BJ (cell line): ENCODE results near the gene SYT6. TPM values are rescaled to one million over a fixed set of nuclear protein-coding genes. Genes with fewer than 3 reads are reported as not detected.

Experiments
- CTCF ChIA-PET: fragments of 350-600 bp; formaldehyde crosslinking; extraction: SDS; loops from one replicate; lab custom pipeline; 2021; ENCODE audit warnings: antibody characterized with exemption, inconsistent platforms; lab: Yijun Ruan, JAX
- POLR2A ChIA-PET: fragments of 300-600 bp; sonication (Branson Sonifier 250); formaldehyde crosslinking; extraction: SDS; loops from one replicate; lab custom pipeline; 2021; ENCODE audit warnings: antibody characterized with exemption; lab: Charles Lee
- DNase-seq: peaks from one replicate; pipeline ENCODE4 v3.0.0-alpha.2; 2011; ENCODE audit warnings: low read depth
- H3K27me3 ChIP-seq: 2 replicates; pipeline ENCODE4 v1.6.0; 2011; ENCODE audit warnings: low read length; ENCODE audit not compliant: control insufficient read depth, insufficient read depth
- H3K36me3 ChIP-seq: 2 replicates; pipeline ENCODE4 v1.5.1; 2011; ENCODE audit warnings: low read length; ENCODE audit not compliant: control insufficient read depth, insufficient read depth
- H3K4me3 ChIP-seq: 2 replicates; pipeline ENCODE4 v1.5.1; 2011; ENCODE audit warnings: low read depth, mild to moderate bottlenecking, control low read depth, low read length
- CTCF ChIP-seq: IDR thresholded peaks from 2 replicates; pipeline ENCODE4 v1.5.1; 2011; ENCODE audit warnings: low read depth, mild to moderate bottlenecking, control low read depth, inconsistent platforms, low read length, moderate library complexity; ENCODE audit not compliant: insufficient read depth
- polyA plus RNA-seq: library from polyadenylated mRNA; depleted of rRNA; stranded (reverse); fragments of >200 nt; gene quantifications from 2 replicates; pipeline ENCODE4 v1.2.3, GENCODE V29; 2011

Gene SYT6
- polyA plus RNA-seq, 1 experiment = not detected

- no peak for TF ChIP-seq CTCF
- ChIA-PET CTCF (no interaction called here), POLR2A (no interaction called here)
- Histone ChIP-seq H3K4me3 (no peak overlapping the region), H3K27me3 (peaks cover 1% of the 10 kb centered on the region), H3K36me3 (no peaks in the 10 kb centered on the region)
- DNase-seq = no peak
These were observed 39.2 kb downstream of the SYT6 start for GRCh38 chr1:114114185-114115094.

GRCh38 chr1:114113411-114114184 lies 40.1 kb downstream of the SYT6 start:
- ChIA-PET POLR2A (no interaction called here), CTCF (no interaction called here)
- peaks cover 1% of the 10 kb centered on the region for H3K27me3 ChIP-seq
- H3K4me3 ChIP-seq = no peak overlapping the region
- DNase-seq = no peak
- H3K36me3 ChIP-seq = no peaks in the 10 kb centered on the region
- no peak for TF ChIP-seq CTCF

- no peak for DNase-seq
- CTCF ChIA-PET = no interaction called here
- H3K36me3 ChIP-seq = no peaks in the 10 kb centered on the region
- POLR2A ChIA-PET = no interaction called here
- H3K4me3 ChIP-seq = no peak overlapping the region
- peaks cover 1% of the 10 kb centered on the region for H3K27me3 ChIP-seq
- TF ChIP-seq CTCF = no peak
These were observed 40.9 kb downstream of the SYT6 start for GRCh38 chr1:114112775-114113174.

- CTCF ChIA-PET = interaction anchor here (1.4 kb wide), 1 partner anchor 24 kb away, joined by 3 read pairs; no protein-coding TSS in a partner anchor
- H3K36me3 ChIP-seq = no peaks in the 10 kb centered on the region
- no peak for TF ChIP-seq CTCF
- POLR2A ChIA-PET = no interaction called here
- H3K4me3 ChIP-seq = no peak overlapping the region
- no peak for DNase-seq
- H3K27me3 ChIP-seq = peaks cover 1% of the 10 kb centered on the region
These were observed 41.7 kb downstream of the SYT6 start for GRCh38 chr1:114111731-114112641.
